ENCODE measurements around the gene AP5S1.
"Not testable (repeated sequence)": the region's sequence is repeated elsewhere in the genome, so short reads cannot be mapped to it uniquely, and the experiment has no call there.

AP5S1 gene

DNA sequence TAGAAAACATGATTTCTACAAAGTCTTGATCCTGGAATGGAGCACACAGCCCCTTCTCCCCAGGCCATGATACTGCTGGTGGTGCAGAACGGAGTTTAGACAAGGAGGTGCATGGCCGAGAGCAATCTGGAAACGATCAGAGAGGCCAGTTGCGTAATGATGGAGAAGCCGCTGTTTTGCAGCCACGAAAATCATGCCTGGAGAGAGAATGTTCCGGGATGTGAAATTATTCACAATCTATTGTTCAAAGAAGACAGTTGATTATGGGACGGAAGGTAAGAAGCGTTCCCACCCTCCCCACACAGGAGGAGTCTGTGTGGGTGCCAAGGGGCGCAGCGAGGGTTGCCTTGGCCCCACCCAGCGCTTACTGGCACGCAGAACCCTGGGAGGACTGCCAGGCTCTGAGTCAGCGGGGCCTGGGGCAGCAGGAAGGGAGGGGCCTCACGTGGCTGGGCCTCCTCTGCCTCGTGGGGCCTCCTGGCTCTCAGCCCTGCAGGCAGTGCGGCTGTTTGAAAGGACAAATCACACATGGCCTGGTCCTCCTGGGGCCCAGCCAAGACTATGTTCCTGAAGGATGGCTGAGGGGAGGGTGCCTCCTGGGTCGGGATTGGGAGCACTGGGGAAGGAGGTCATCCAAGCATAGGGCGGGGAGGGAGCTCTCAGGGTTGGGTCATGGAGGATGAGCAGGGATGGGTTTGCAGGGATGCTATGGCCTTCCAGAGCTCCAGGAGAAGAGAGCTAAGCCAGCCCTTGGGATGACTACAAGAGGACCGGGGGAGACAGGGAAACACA, 8.7 kb upstream of the AP5S1 start:
- peak; percentile 84 to 88 for DNase-seq (ENCODE audit: extremely low read depth in 1 of 2, low read depth in 1 of 2)

DNA sequence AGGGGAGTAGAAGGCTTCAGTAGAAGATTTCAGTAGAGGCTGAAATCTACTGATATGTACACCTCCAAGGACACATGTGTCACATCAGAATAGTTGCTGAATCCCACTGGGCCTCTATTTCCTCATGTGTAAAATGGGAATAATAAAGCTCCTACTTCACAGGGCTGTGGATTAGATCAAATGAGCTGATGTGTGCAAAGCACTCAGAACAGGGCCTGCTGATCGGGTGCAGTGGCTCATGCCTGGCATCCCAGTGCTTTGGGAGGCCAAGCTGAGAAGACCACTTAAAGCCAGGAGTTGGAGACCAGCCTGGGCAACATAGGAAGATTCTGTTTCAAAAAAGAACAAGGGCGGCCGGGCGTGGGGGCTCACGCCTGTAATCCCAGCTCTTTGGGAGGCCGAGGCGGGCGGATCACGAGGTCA, 8.1 kb upstream of the AP5S1 start:
- DNase-seq (ENCODE audit: extremely low read depth in 1 of 2, low read depth in 1 of 2), result no peak

DNA sequence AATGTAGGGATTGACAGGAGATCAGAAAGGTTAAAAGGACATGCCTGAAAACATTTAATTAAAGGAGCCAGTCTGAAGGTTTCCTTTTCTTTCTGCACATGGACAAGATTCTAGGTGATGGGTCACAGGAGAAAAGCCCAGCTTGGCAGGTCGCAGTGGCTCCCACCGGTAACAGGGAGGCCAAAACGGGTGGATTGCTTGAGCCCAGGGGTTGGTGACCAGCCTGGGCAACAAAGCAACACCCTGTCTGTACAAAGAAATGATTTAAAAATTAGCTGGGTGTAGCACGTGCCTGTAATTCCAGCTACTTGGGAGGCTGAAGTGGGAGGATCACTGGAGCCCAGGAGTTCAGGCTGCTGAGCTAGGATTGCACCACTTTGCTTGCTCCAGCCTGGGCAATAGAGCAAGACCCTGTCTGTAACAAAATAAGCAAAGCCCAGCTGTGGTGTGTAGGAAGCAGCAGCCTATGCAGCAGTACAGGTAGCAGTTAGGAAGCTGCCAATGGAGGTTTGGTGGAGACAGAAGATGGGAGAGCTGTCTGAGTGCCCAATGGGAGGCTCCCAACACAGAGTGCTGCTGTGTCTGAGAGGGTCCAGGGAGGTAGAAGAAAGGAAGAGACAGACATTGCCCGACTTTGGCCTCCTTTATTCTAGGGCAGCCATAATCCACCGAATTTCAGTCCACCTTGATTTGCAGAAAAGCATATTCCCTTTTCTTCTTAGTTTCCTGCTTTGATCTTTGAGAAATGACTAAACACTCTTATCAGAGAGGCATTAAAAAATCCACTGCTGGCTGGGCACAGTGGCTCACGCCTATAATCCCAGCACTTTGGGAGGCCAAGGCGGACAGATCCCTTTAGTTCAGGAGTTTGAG, 7.1 kb upstream of the AP5S1 start:
- no peak for DNase-seq (ENCODE audit: extremely low read depth in 1 of 2, low read depth in 1 of 2)

DNA sequence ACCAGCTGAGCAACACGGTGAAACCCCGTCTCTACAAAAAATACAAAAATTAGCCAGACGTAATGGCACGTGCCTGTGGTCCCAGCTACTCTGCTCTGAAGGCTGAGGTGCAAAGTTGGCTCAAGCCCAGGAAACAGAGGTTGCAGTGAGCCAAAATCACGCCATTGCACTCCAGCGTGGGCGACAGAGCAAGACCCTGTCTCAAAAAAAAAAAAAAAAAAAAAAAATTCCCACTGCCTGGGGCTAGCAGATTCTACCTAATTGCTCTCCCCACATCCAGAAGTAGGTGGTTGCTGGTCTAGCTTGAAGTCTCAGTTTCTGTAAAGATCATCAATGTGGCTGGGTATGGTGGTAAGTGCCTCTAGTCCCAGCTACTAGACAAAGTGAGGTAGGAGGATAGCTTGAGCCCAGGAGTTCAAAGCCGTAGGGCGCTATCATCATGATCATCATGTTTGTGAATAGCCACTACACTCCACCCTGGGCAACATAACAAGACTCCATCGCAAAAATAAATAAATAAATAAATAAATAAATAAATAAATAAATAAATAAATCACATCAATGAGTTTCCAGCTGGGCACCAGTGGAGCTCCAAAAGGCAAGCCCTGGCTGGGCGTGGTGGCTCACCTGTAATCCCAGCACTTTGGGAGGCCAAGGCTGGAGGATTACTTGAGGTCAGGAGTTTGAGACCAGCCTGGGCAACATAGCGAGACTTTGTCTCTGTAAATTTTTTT, 6.3 kb upstream of the AP5S1 start:
- no peak for DNase-seq (ENCODE audit: extremely low read depth in 1 of 2, low read depth in 1 of 2)

DNA sequence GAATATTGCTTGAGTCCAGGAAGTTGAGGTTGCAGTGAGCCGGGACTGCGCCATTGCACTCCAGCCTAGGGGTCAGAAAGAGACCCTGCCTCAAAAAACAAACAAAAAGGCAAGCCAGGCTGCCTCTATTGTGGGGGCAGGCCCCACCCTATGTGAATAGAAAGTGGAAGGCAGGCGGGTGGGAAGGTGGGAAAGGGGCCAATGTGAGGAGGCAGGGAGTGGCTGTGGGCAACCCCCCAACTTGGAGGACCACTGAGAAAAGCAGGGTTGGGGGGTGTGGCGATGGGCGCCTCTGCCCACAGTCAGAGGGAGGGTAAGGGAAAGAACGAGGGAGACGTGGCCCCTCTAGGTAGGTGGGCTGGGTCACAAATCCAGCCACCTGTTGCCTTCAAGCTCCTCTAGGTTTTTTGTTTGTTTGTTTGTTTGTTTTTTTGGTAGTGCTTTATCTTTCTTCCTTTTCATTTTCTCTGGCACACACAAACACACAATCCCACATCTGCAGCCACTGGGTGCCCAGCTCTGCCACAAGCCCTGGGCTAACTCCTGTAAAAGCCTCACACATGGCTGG, 5.3 kb upstream of the AP5S1 start:
- DNase-seq (ENCODE audit: extremely low read depth in 1 of 2, low read depth in 1 of 2), result no peak

DNA sequence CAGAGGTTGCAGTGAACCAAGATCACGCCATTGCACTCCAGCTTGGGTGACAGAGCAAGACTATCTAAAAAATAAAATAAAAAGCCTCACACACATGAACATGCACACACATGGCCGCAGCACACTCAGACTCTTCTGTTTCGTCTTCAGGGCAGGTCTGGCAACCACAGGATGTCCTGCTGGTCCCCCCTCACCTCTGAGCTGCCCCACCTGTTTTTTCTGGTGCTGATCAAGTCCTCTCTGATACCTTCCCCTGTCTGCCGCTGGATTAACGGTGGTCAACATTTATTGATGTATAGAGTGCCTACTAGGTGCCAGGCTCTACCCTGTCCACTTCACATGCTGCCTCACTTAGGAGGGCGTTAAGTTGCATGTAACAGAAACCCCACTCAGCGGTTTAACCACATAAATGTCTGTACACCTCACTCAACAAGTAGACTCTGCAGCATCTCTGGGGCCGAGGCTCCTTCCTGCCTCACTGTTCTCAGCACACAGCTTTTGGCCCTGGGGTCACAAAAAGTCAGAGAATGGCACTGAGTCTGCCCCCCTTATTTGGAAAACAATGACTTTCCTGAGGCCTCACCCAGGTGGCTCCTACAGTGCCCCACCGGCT, 4.5 kb upstream of the AP5S1 start:
- no peak for DNase-seq (ENCODE audit: extremely low read depth in 1 of 2, low read depth in 1 of 2)

DNA sequence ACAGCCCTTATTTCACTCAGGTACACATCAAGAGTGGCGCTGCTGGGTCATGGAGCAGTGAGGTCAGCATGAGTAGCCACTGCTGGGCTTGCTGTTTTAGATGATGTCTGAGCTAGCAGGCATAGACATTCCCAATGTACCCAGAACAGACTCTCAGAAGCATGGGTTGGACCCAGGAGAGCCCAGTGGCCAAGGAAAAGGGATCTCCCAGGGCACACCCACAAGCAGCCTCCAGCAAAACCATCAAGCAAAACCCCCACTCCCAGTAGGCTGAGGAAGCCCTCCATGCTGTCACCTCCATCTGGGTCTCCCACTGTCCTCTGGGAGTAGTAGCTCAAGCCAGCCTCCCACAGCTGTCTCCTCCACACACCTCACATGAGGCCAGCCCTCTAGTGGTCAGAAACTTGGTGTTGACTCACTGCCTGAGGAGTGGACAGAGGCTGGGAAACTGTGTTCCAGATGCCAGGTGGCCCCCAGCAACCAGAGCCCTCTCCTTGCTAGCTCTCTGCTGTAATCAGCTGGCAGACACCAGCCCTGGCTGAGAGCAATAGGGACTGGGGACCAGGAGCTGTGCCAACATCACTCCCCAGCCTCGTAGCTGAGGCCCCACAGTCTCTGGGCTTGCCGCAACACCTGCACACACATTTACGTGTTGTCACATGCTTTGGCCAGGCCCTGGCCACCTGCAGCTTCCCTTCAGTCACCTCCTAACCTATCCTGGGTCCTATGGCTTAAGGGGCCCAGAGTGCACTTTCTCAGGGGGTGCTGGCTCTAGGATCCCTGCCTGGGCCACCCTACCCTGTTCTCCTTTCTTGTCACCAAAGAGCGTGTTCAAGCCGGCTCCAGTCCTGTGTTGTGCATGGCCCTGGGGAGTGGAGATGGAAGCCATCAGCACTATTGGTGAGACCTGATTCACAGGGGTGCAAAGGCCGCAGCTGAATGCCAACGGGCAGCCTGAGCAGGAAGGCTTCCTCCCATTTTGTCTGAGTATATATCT, 1.9 kb upstream of the AP5S1 start:
- DNase-seq (ENCODE audit: extremely low read depth in 1 of 2, low read depth in 1 of 2), result no peak

DNA sequence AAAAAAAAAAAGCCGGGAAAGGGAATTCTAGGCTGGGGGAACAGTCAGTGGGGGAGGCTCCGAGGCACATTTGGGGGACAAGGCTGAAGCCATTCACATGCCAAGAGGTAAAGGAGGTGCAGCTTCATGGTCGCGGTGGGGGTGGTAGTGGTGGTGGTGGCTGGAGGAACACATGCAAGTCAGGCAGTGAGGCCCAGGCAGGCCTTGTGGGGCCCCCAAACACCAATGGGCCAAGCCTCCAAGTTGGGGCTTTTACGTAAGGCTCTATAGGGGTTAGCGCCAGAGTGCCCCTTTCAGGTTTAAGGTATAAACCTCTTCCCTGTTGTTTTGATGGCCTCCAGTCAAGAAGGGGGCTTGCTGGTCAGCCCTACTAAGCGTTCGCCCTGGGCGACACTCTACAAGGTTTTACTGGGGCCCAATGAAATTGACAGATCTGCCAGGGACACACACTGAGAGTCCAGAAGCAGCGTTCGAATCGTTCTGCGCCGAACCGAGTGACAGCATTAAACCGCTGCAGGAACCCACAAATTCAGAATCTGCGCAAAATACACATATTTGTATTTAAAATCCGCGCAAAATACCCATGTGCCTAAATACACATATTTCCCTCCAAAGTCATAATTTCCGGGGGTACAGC, 818 bp upstream of the AP5S1 start:
- DNase-seq (ENCODE audit: extremely low read depth in 1 of 2, low read depth in 1 of 2), result no peak

DNA sequence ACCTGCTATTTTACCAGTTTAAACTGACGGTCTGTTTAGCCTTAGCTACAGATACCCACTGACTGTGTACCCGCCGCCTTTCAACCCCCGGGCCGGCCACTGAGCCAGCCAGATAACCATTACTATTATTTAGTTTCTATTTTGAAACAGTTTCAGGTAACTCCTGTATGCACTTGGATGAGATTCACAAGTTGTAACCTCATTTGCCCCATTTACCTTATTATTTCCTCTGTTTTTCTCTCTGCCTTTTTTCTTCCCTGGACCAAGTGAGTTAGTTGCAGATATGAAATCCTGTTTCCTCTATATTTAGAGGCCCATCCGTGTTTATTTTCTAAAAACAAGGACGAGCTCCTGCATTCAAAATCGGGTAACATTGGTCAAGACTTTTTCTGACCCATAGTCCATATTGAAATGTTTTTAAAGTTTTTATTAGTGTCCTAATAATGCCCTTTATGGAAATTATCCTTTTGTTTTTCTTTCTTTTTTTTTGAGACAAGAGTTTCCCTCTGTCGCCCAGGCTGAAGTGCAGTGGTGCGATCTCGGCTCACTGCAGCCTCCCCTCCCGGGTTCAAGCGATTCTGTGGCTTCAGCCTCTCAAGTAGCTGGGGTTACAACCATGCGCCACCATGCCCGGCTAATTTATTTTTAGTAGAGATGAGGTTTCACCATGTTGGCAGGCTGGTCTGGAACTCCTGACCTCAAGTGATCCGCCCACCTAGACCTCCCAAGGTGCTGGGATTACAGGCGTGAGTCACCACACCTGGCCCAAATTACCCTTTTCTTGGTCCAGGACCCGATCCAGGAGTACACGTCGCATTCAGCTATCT, 767 bp downstream of the AP5S1 start:
- no peak for DNase-seq (ENCODE audit: extremely low read depth in 1 of 2, low read depth in 1 of 2)

DNA sequence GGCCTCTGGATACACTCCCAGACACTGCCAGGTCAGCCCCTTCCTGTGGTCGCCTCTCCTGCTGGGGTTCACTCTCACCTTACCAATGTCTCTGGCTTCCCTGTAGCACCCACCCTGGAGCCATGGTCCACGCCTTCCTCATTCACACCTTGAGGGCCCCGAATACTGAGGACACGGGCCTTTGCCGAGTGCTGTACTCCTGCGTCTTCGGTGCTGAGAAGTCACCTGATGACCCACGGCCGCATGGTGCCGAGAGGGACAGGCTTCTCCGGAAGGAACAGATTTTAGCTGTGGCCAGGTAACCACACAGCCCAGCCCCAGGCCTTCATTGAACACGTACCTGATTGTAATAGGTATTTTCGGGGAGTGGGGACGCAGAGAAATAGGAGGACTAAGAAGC, 1.6 kb downstream of the AP5S1 start:
- no peak for DNase-seq (ENCODE audit: extremely low read depth in 1 of 2, low read depth in 1 of 2)

DNA sequence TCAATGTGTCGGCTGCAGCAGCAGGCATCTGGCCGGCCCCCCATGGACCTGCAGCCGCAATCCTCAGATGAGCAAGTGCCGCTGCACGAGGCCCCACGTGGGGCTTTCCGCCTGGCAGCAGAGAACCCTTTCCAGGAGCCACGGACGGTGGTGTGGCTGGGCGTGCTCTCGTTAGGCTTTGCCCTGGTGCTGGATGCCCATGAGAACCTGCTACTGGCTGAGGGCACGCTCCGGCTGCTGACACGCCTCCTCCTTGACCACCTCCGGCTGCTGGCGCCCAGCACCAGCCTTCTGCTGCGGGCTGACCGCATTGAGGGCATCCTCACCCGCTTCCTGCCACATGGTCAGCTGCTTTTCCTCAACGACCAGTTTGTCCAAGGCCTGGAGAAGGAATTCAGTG, 3.5 kb downstream of the AP5S1 start:
- DNase-seq (ENCODE audit: extremely low read depth in 1 of 2, low read depth in 1 of 2), result no peak

DNA sequence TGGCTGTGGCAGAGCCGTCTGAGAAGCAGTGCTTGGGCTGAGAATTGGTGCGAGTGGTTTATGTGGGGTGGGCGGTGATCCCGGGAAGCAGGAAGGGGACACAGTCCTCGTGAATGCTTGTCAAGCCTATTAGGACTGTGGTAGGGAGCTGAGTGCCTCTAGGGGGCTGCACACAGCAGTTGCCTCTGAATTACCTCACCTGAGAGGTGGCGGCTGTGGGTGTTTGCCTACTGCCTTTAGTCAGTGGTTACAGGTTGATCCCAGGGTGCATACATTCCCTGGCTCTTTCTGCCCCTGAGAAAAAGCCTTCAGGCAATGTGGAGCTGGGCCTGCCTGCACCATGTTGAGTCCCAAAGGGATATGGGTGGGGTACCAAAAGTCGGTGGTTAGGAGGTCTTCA, 5.2 kb downstream of the AP5S1 start:
- DNase-seq (ENCODE audit: extremely low read depth in 1 of 2, low read depth in 1 of 2), result no peak

DNA sequence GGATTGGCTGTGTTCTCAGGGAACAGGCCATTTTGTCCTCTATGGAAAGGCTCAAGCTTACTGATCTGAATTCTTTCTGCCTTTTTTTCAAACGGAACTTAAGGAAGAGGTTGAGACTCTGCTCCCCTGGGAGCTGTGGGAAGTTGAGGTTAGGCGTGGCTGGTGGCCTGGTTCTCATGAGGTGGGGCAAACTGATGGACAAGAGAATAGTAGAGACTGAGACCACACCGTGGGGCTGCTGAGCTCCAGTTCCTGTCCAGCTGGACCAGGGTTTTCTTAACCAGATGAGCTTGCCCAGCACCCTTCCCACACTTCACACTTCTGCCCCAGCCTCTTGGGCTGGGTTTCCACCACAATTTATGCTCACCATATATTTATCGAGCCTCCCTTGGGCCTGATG, 6.1 kb downstream of the AP5S1 start:
- DNase-seq (ENCODE audit: extremely low read depth in 1 of 2, low read depth in 1 of 2), result no peak

DNA sequence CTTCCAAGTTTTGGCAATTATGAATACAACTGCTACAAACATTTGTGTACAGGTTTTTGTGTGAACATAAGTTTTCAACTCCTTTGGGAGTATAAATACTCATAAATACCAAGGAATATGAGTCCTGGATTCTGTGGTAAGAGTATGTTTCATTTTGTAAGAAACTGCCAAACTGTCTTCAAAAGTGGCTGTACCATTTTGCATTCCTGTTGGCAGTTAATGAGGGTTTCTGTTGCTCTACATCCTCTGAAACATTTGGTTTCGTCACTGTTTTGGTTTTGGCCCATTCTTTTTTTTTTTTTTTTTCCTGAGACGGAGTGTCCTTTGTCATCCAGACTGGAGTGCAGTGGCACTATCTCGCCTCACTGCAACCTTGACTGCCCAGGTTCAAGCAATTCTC, 8.5 kb downstream of the AP5S1 start:
- DNase-seq (ENCODE audit: extremely low read depth in 1 of 2, low read depth in 1 of 2), result no peak

DNA sequence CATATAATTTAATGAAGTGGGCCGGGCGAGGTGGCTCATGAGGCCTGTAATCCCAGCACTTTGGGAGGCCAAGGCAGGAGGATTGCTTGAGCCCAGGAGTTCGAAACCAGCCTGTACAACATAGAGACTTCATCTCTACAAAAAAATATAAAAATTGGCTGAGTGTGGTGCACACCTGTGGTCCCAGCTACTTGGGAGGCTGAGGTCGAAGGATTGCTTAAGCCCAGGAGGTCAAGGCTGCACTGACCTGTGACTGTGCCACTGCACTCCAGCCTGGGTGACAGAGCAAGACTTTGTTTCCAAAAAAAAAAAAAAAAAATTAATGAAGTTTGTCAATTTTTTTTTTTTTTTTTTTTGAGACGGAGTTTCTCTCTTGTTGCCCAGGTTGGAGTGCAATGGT, 9.5 kb downstream of the AP5S1 start:
- DNase-seq (ENCODE audit: extremely low read depth in 1 of 2, low read depth in 1 of 2), result not testable (repeated sequence)

DNA sequence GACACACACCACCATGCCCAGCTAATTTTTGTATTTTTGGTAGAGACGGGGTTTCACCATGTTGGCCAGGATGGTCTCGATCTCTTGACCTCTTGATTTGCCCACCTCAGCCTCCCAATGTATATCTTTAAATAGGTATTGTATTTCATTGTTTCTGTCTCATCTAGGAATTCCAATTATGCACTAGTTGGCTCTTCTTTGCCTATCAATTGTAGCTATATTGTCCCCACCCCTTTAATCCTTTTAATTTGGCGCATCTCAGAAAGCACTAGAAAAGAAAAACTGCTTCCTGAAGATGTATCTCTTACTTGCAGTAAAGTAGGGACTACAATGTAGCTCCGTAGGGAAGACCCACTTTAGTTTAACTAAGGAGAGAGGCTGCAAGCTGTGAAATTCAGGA, 15.8 kb downstream of the AP5S1 start:
- DNase-seq (ENCODE audit: extremely low read depth in 1 of 2, low read depth in 1 of 2), result no peak

DNA sequence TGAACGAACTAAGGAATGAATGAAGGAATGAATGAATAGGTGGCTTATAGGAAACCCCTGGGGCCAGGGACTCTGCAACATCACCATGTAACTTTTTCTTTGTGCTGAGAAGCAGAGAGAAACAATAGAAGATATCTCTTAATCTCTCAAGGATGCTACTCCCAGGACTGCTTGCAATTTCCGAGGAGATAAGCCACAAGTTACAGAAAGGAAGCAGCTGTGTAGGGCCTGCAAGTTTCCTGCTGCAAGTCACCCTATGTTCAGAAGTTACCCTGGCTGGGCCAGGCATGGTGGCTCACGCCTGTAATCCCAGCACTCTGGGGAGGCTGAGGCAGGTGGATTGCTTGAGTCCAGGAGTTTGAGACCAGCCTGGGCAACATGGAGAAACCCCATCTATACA, 19.0 kb downstream of the AP5S1 start:
- no peak for DNase-seq (ENCODE audit: extremely low read depth in 1 of 2, low read depth in 1 of 2)

DNA sequence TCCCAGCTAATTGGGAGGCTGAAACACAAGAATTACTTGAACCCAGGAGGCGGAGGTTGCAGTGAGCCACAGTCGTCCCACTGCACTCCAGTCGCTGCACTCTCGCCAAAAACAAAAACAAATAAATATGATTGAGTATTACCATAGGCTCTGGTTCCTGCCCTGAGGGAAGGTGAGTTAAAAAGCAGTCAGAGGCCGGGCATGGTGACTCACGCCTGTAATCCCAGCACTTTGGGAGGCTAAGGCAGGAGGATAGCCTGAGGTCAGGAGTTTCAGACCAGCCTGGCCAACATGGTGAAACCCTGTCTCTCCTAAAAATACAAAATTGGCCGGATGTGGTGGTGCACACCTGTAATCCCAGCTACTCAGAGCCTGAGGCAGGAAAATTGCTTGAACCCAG, 19.9 kb downstream of the AP5S1 start:
- DNase-seq (ENCODE audit: extremely low read depth in 1 of 2, low read depth in 1 of 2), result not testable (repeated sequence)
